GM23338 (cell line): ENCODE data around the gene LRRC47. TPM values are rescaled to one million over a fixed set of nuclear protein-coding genes. Genes with fewer than 3 reads are reported as not detected.

Source experiments
- ATAC-seq: fragments of 200-7000 bp; cut with Tn5 transposase; 3 replicates; pipeline ENCODE4 v1.9.1; 2020
- DNase-seq: peaks from one replicate; pipeline ENCODE4 v3.0.0-alpha.2; 2015; ENCODE audit warnings: low spot score
- H2AFZ ChIP-seq: fragments of 200-600 bp; sonication (generic); 2 replicates; pipeline ENCODE4 v1.8.0; 2016; ENCODE audit warnings: antibody characterized with exemption, mild to moderate bottlenecking, moderate library complexity
- H3F3A ChIP-seq: fragments of 200-600 bp; sonication (generic); replicated peaks from 2 replicates; pipeline ENCODE4 v1.8.0; 2017; ENCODE audit warnings: antibody characterized with exemption, mixed run types, low read depth
- H3K27ac ChIP-seq: fragments of 200-600 bp; sonication (generic); 2 replicates; pipeline ENCODE4 v1.6.1; 2016; ENCODE audit warnings: low read depth
- H3K27me3 ChIP-seq: fragments of 200-600 bp; sonication (generic); 2 replicates; pipeline ENCODE4 v1.8.0; 2016; ENCODE audit warnings: mild to moderate bottlenecking, mixed run types, moderate library complexity; ENCODE audit not compliant: insufficient read depth
- H3K36me3 ChIP-seq: fragments of 200-600 bp; sonication (generic); 2 replicates; pipeline ENCODE4 v1.8.0; 2016; ENCODE audit warnings: mild to moderate bottlenecking; ENCODE audit not compliant: insufficient read depth
- H3K4me1 ChIP-seq: fragments of 200-600 bp; sonication (generic); 2 replicates; pipeline ENCODE4 v1.8.0; 2016; ENCODE audit warnings: mild to moderate bottlenecking, moderate library complexity; ENCODE audit not compliant: insufficient read depth
- H3K4me2 ChIP-seq: fragments of 200-600 bp; sonication (generic); 2 replicates; pipeline ENCODE4 v1.7.1; 2017; ENCODE audit warnings: mixed run types
- H3K4me3 ChIP-seq: fragments of 200-600 bp; sonication (generic); 2 replicates; pipeline ENCODE4 v1.6.1; 2016; ENCODE audit warnings: mixed run types
- H3K79me2 ChIP-seq: fragments of 200-600 bp; sonication (generic); replicated peaks from 2 replicates; pipeline ENCODE4 v1.8.0; 2017; ENCODE audit warnings: mild to moderate bottlenecking; ENCODE audit not compliant: insufficient read depth
- H3K9me2 ChIP-seq: fragments of 200-600 bp; sonication (generic); 2 replicates; pipeline ENCODE4 v1.8.0; 2017; ENCODE audit not compliant: insufficient read depth
- H4K20me1 ChIP-seq: fragments of 200-600 bp; sonication (generic); replicated peaks from 2 replicates; pipeline ENCODE4 v1.8.0; 2017; ENCODE audit warnings: mild to moderate bottlenecking; ENCODE audit not compliant: insufficient read depth
- H3K27ac Mint-ChIP-seq: 2 replicates; pipeline ENCODE4 v1.8.0; 2020; ENCODE audit warnings: inconsistent platforms, mild to moderate bottlenecking, moderate library complexity, mixed read lengths
- H3K27me3 Mint-ChIP-seq: 3 replicates; pipeline ENCODE4 v1.8.0; 2022; ENCODE audit warnings: low read depth, mild to moderate bottlenecking, moderate library complexity, mixed read lengths, inconsistent platforms; ENCODE audit not compliant: insufficient read depth, poor library complexity
- H3K36me3 Mint-ChIP-seq: 3 replicates; pipeline ENCODE4 v1.8.0; 2021; ENCODE audit warnings: low read depth, mild to moderate bottlenecking, inconsistent platforms, moderate library complexity, mixed read lengths
- H3K4me1 Mint-ChIP-seq: 3 replicates; pipeline ENCODE4 v1.8.0; 2020; ENCODE audit warnings: mild to moderate bottlenecking, inconsistent platforms, mixed read lengths
- H3K4me3 Mint-ChIP-seq: 3 replicates; pipeline ENCODE4 v1.8.0; 2021; ENCODE audit warnings: moderate library complexity, mild to moderate bottlenecking, inconsistent platforms, mixed read lengths
- H3K9me3 Mint-ChIP-seq: 3 replicates; pipeline ENCODE4 v1.8.0; 2020; ENCODE audit warnings: moderate library complexity, mild to moderate bottlenecking, inconsistent platforms, mixed read lengths
- EZH2 ChIP-seq: fragments of 200-600 bp; sonication (generic); IDR thresholded peaks from one replicate; pipeline ENCODE4 v1.8.0; 2017; ENCODE audit warnings: antibody characterized with exemption, mild to moderate bottlenecking, low read depth; ENCODE audit not compliant: unreplicated experiment
- JUNB ChIP-seq: IDR thresholded peaks from one replicate; pipeline ENCODE4 v1.6.1; 2016; ENCODE audit warnings: antibody characterized with exemption; ENCODE audit not compliant: unreplicated experiment
- ZNF114 ChIP-seq: fragments of 250-450 bp; sonication (Bioruptor Pico); IDR thresholded peaks from 2 replicates; pipeline ENCODE4 v1.5.0; 2020; ENCODE audit warnings: mild to moderate bottlenecking, moderate library complexity
- polyA plus RNA-seq: library from polyadenylated mRNA; unstranded; fragments of >200 nt; fragmentation: Nextera tagmentation; extraction: Ambion mirVana; gene quantifications from 2 replicates; pipeline ENCODE4 v1.2.1, GENCODE V29; 2016
- total RNA-seq: library from RNA; depleted of rRNA; stranded (reverse); fragments of >200 nt; shearing (Covaris generic); gene quantifications from 2 replicates; pipeline ENCODE4 v1.2.3, GENCODE V29; 2014
- TF ChIP-seq, protein P1 (sequence below): fragments of 250-450 bp; sonication (Bioruptor Pico); IDR thresholded peaks from 2 replicates; pipeline ENCODE4 v1.5.0; 2020; ENCODE audit warnings: mild to moderate bottlenecking, moderate library complexity
- TF ChIP-seq, protein P2 (sequence below): IDR thresholded peaks from one replicate; pipeline ENCODE4 v1.6.1; 2018; ENCODE audit warnings: antibody characterized with exemption; ENCODE audit not compliant: unreplicated experiment
- TF ChIP-seq, protein P3 (sequence below), 2 experiments: fragments of 200-600 bp in 1 of 2; sonication (generic) in 1 of 2; conservative IDR thresholded peaks; 2 replicates each; pipeline versions ENCODE4 v1.5.1 to v1.6.1; 2016 to 2017; ENCODE audit warnings: antibody characterized with exemption in 2 of 2, low read depth in 2 of 2, mild to moderate bottlenecking in 2 of 2, moderate library complexity in 1 of 2

Gene LRRC47
- total and polyA plus RNA-seq, 2 experiments from 2014 or later, result 15.8 to 76.8 TPM

DNA sequence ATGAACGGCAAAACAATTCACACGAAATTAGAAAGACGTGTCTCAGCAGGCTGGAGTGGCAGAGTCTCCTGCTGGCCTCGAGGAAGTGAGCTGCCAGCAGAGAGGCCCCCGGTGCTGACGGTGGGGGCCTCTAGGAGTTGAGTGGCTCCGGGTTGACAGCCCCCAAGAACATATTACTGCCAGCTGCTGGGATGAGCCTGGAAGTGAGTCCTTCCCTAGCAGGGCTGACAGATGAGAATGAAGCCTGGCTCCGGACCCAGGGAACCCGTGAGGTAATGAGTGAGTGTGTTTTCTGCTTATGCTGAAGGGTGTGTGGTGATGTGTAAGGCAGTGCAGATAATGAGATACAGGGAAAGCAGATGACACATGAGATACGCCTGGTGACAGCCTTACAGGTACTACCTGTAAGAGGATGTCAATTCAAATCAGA lies 23.5 kb upstream of the LRRC47 start:
- Mint-ChIP-seq H3K27me3 (peaks cover 7% of the 10 kb centered on the region), H3K27ac (no peak overlapping the region), H3K36me3 (peaks cover 12% of the 10 kb centered on the region), H3K9me3 (no peaks in the 10 kb centered on the region), H3K4me3 (no peak overlapping the region), H3K4me1 (no peaks in the 10 kb centered on the region; the same call in 2 of the 3 replicates)
- Histone ChIP-seq H3K9me2 (no peaks in the 10 kb centered on the region), H3K27ac (no peak overlapping the region), H3F3A (no peaks in the 10 kb centered on the region), H3K4me2 (no peak overlapping the region), H3K79me2 (no peaks in the 10 kb centered on the region), H3K36me3 (no peaks in the 10 kb centered on the region), H2AFZ (no peak overlapping the region), H3K27me3 (no peaks in the 10 kb centered on the region), H3K4me1 (no peaks in the 10 kb centered on the region), H3K4me3 (no peak overlapping the region), H4K20me1 (no peaks in the 10 kb centered on the region)
- TF ChIP-seq EZH2 (no peak), JUNB (no peak), ZNF114 (no peak)
- TF ChIP-seq, protein P1, sequence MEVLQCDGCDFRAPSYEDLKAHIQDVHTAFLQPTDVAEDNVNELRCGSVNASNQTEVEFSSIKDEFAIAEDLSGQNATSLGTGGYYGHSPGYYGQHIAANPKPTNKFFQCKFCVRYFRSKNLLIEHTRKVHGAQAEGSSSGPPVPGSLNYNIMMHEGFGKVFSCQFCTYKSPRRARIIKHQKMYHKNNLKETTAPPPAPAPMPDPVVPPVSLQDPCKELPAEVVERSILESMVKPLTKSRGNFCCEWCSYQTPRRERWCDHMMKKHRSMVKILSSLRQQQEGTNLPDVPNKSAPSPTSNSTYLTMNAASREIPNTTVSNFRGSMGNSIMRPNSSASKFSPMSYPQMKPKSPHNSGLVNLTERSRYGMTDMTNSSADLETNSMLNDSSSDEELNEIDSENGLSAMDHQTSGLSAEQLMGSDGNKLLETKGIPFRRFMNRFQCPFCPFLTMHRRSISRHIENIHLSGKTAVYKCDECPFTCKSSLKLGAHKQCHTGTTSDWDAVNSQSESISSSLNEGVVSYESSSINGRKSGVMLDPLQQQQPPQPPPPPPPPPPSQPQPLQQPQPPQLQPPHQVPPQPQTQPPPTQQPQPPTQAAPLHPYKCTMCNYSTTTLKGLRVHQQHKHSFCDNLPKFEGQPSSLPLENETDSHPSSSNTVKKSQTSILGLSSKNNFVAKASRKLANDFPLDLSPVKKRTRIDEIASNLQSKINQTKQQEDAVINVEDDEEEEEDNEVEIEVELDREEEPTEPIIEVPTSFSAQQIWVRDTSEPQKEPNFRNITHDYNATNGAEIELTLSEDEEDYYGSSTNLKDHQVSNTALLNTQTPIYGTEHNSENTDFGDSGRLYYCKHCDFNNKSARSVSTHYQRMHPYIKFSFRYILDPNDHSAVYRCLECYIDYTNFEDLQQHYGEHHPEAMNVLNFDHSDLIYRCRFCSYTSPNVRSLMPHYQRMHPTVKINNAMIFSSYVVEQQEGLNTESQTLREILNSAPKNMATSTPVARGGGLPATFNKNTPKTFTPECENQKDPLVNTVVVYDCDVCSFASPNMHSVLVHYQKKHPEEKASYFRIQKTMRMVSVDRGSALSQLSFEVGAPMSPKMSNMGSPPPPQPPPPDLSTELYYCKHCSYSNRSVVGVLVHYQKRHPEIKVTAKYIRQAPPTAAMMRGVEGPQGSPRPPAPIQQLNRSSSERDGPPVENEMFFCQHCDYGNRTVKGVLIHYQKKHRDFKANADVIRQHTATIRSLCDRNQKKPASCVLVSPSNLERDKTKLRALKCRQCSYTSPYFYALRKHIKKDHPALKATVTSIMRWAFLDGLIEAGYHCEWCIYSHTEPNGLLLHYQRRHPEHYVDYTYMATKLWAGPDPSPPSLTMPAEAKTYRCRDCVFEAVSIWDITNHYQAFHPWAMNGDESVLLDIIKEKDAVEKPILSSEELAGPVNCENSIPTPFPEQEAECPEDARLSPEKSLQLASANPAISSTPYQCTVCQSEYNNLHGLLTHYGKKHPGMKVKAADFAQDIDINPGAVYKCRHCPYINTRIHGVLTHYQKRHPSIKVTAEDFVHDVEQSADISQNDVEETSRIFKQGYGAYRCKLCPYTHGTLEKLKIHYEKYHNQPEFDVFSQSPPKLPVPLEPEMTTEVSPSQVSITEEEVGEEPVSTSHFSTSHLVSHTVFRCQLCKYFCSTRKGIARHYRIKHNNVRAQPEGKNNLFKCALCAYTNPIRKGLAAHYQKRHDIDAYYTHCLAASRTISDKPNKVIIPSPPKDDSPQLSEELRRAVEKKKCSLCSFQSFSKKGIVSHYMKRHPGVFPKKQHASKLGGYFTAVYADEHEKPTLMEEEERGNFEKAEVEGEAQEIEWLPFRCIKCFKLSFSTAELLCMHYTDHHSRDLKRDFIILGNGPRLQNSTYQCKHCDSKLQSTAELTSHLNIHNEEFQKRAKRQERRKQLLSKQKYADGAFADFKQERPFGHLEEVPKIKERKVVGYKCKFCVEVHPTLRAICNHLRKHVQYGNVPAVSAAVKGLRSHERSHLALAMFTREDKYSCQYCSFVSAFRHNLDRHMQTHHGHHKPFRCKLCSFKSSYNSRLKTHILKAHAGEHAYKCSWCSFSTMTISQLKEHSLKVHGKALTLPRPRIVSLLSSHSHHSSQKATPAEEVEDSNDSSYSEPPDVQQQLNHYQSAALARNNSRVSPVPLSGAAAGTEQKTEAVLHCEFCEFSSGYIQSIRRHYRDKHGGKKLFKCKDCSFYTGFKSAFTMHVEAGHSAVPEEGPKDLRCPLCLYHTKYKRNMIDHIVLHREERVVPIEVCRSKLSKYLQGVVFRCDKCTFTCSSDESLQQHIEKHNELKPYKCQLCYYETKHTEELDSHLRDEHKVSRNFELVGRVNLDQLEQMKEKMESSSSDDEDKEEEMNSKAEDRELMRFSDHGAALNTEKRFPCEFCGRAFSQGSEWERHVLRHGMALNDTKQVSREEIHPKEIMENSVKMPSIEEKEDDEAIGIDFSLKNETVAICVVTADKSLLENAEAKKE, result no peak
- TF ChIP-seq, protein P2, sequence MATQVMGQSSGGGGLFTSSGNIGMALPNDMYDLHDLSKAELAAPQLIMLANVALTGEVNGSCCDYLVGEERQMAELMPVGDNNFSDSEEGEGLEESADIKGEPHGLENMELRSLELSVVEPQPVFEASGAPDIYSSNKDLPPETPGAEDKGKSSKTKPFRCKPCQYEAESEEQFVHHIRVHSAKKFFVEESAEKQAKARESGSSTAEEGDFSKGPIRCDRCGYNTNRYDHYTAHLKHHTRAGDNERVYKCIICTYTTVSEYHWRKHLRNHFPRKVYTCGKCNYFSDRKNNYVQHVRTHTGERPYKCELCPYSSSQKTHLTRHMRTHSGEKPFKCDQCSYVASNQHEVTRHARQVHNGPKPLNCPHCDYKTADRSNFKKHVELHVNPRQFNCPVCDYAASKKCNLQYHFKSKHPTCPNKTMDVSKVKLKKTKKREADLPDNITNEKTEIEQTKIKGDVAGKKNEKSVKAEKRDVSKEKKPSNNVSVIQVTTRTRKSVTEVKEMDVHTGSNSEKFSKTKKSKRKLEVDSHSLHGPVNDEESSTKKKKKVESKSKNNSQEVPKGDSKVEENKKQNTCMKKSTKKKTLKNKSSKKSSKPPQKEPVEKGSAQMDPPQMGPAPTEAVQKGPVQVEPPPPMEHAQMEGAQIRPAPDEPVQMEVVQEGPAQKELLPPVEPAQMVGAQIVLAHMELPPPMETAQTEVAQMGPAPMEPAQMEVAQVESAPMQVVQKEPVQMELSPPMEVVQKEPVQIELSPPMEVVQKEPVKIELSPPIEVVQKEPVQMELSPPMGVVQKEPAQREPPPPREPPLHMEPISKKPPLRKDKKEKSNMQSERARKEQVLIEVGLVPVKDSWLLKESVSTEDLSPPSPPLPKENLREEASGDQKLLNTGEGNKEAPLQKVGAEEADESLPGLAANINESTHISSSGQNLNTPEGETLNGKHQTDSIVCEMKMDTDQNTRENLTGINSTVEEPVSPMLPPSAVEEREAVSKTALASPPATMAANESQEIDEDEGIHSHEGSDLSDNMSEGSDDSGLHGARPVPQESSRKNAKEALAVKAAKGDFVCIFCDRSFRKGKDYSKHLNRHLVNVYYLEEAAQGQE, result no peak
- TF ChIP-seq, protein P3, sequence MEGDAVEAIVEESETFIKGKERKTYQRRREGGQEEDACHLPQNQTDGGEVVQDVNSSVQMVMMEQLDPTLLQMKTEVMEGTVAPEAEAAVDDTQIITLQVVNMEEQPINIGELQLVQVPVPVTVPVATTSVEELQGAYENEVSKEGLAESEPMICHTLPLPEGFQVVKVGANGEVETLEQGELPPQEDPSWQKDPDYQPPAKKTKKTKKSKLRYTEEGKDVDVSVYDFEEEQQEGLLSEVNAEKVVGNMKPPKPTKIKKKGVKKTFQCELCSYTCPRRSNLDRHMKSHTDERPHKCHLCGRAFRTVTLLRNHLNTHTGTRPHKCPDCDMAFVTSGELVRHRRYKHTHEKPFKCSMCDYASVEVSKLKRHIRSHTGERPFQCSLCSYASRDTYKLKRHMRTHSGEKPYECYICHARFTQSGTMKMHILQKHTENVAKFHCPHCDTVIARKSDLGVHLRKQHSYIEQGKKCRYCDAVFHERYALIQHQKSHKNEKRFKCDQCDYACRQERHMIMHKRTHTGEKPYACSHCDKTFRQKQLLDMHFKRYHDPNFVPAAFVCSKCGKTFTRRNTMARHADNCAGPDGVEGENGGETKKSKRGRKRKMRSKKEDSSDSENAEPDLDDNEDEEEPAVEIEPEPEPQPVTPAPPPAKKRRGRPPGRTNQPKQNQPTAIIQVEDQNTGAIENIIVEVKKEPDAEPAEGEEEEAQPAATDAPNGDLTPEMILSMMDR (conservative IDR thresholded peaks at IDR 0.05; ENCODE audit: low read depth in 2 of 2), result no peak
- DNase-seq, result no peak
- ATAC-seq, result no peak
